ENCODE measurements around the gene UNC45B. TPM values are rescaled to one million over a fixed set of nuclear protein-coding genes. Genes with fewer than 3 reads are reported as not detected.
"Not testable (repeated sequence)": the region's sequence is repeated elsewhere in the genome, so short reads cannot be mapped to it uniquely, and the experiment has no call there.

Gene UNC45B
- total RNA-seq, 2 donors from 2014 or later: not detected

GRCh38 chr17:35132816-35133550 is 14.6 kb upstream of the UNC45B start:
- intact Hi-C loops (cut with DNase I, micrococcal nuclease): no loop called here
- no peak for DNase-seq
- ATAC-seq: no peak

GRCh38 chr17:35135322-35135721 is 12.3 kb upstream of the UNC45B start:
- ATAC-seq (no peak), DNase-seq (no peak)
- intact Hi-C loops (cut with DNase I, micrococcal nuclease): no loop called here

GRCh38 chr17:35138218-35138617 is 9.4 kb upstream of the UNC45B start:
- DNase-seq (no peak), ATAC-seq (no peak)
- intact Hi-C loops (cut with DNase I, micrococcal nuclease): no loop called here

GRCh38 chr17:35141681-35142466 is 5.7 kb upstream of the UNC45B start, which contains the start of gene NLE1:
TSS of gene NLE1 (minus strand) at chr17:35142303. CDS start at chr17:35142275, 28 bp downstream.
- intact Hi-C loops (cut with DNase I, micrococcal nuclease): no loop called here
- DNase-seq (peak; percentile 62 to 85), ATAC-seq (peak; percentile 98)

GRCh38 chr17:35142467-35142796 is 5.2 kb upstream of the UNC45B start:
- DNase-seq: no peak
- ATAC-seq: no peak
- intact Hi-C loops (cut with DNase I, micrococcal nuclease): no loop called here

- no peak for DNase-seq
- intact Hi-C loops (cut with DNase I, micrococcal nuclease): no loop called here
- no peak for ATAC-seq
These were observed 2.8 kb upstream of the UNC45B start for GRCh38 chr17:35144840-35145239.

- ATAC-seq (no peak), DNase-seq (no peak)
- intact Hi-C loops (cut with DNase I, micrococcal nuclease): no loop called here
These were observed 1.3 kb upstream of the UNC45B start for GRCh38 chr17:35146214-35146833.

- DNase-seq (no peak), ATAC-seq (no peak)
- intact Hi-C loops (cut with DNase I, micrococcal nuclease): no loop called here
These were observed 527 bp downstream of the UNC45B start for GRCh38 chr17:35148144-35148543.

GRCh38 chr17:35149941-35150340 is 2.3 kb downstream of the UNC45B start:
- DNase-seq: no peak
- intact Hi-C loops (cut with DNase I, micrococcal nuclease): no loop called here
- ATAC-seq: no peak

- ATAC-seq; intact Hi-C loops (cut with DNase I, micrococcal nuclease); DNase-seq: not testable (repeated sequence)
These were observed 3.5 kb downstream of the UNC45B start for GRCh38 chr17:35151080-35151479.

- DNase-seq (no peak), ATAC-seq (no peak)
- intact Hi-C loops (cut with DNase I, micrococcal nuclease): no loop called here
These were observed 5.0 kb downstream of the UNC45B start for GRCh38 chr17:35152421-35153140.

GRCh38 chr17:35154196-35155165 is 6.9 kb downstream of the UNC45B start:
- DNase-seq (no peak), ATAC-seq (no peak)
- intact Hi-C loops (cut with DNase I, micrococcal nuclease): no loop called here

- DNase-seq (no peak), ATAC-seq (no peak)
- intact Hi-C loops (cut with DNase I, micrococcal nuclease): no loop called here
These were observed 7.6 kb downstream of the UNC45B start for GRCh38 chr17:35155246-35155645.

GRCh38 chr17:35159940-35160339 is 12.3 kb downstream of the UNC45B start:
- intact Hi-C loops (cut with DNase I, micrococcal nuclease): loop anchor here in 1 of 2 donors (10.0 kb wide), 1 partner anchor 375 kb away; the partner anchor contains the start of gene SLFN12L
- DNase-seq (no peak), ATAC-seq (no peak)

GRCh38 chr17:35160354-35161201 is 13.0 kb downstream of the UNC45B start:
- no peak for ATAC-seq
- intact Hi-C loops (cut with DNase I, micrococcal nuclease): loop anchor here in 1 of 2 donors (10.0 kb wide), 1 partner anchor 374 kb away; the partner anchor contains the start of gene SLFN12L

GRCh38 chr17:35161281-35161761 is 13.7 kb downstream of the UNC45B start:
- no peak for ATAC-seq
- intact Hi-C loops (cut with DNase I, micrococcal nuclease): loop anchor here in 1 of 2 donors (10.0 kb wide), 1 partner anchor 373 kb away; the partner anchor contains the start of gene SLFN12L
- no peak for DNase-seq

More at GRCh38 chr17:35160354-35161201, 13.0 kb downstream of the UNC45B start:
- DNase-seq: no peak

- DNase-seq (no peak), ATAC-seq (no peak)
- intact Hi-C loops (cut with DNase I, micrococcal nuclease): loop anchor here in 1 of 2 donors (10.0 kb wide), 1 partner anchor 372 kb away; the partner anchor contains the start of gene SLFN12L
These were observed 15.1 kb downstream of the UNC45B start for GRCh38 chr17:35162755-35163154.
